GM12873 (cell line): ENCODE data around the gene SMO.

Experiments used
- CTCF ChIP-seq: IDR thresholded peaks from 2 replicates; pipeline ENCODE4 v1.5.1; 2012; ENCODE audit warnings: low read depth, mild to moderate bottlenecking, moderate library complexity, low read length, control low read depth; ENCODE audit not compliant: insufficient read depth; ENCODE audit errors: missing control alignments

Gene SMO

DNA sequence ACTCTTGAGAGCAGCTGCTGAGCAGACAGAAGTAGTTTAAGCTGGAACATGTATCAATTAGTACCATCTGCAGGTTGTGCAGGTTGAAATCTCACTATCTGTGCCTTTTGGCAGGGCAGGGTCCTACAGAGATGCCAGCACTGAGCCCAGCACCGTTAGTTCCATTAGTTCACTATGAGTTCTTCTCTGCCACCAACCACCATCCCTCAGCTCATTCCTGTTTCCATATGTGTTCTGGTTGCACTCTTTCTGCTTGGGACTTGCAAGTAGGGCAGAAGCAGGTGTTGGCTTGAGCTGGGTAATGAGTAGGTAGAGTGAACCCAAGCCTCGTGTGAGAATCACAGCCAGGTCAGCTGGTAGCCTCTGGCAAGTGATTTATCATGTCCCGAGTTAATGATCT, 2.8 kb downstream of the SMO start:
- TF ChIP-seq CTCF: no peak

GRCh38 chr7:129193892-129194291, 5.5 kb downstream of the SMO start:
- TF ChIP-seq CTCF: no peak

DNA sequence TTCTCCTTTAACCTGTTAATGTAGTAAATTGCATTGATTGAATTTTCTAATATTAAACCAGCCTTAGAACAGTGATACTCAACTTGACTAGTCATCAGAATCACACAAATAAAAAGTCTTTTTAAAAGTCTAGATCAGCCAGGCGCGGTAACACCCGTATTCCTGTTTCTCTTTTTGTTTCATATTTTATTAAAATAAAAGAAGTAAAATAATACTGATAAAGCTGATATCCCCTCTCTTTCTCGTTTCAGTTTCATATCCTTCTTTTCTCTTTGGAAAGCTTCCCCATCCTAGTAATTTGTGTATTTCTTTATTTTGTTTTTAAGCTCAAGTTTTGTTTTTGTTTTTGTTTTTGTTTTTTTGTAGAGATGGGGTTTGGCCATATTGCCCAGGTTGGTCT, 9.3 kb downstream of the SMO start:
- no peak for TF ChIP-seq CTCF

DNA sequence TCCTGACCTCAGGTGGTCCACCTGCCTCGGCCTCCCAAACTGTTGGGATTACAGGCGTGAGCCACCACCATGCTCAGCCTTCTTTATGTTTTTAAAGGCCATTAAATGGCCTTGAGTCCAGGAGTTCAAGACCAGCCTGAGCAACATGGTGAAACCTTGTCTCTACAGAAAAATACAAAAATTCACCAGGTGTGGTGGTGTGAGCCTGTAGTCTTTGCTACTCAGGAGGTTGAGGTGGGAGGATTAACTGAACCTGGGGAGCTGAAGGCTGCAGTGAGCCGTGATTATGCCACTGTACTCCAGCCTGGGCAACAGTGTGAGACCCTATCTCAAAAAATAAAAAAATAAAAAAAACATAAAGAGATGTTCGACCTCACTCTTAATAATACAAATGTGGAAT, 11.0 kb downstream of the SMO start:
- TF ChIP-seq CTCF: no peak

DNA sequence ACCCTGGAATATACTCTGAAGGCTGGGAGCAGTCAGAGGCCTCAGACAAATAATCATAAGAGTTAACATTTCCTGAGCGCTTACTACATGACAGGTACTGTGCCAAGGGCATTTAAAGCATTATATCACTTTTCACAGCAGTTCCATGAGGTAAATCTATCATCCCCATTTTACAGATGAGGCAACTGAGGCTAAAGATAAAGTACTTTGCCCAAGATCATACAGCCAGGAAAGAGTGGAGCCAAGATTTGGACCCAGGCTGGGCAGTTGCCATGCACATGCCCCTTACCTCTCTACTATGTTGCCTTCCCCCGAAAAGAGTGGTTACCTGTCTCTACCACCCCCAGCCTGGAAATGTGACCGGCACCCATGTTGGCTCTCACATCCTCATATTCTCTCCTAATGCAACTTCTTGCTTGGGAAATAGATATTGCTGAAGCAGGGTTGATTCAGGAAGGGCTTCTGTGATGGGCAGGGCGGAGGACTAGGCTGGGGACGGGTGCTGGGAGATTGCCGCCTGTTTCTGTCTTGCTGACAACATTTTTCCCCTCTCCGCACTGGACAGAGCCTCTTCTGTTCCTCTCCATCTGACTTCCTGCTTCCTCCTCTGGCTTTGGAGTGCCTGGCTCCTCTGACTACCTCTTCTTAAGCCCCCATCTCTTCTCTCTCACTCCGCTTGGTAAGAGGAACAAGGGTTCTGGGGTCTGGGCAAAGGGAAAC, 13.8 kb downstream of the SMO start:
- TF ChIP-seq CTCF: no peak

GRCh38 chr7:129203050-129203741, 14.8 kb downstream of the SMO start:
- TF ChIP-seq CTCF: no peak

DNA sequence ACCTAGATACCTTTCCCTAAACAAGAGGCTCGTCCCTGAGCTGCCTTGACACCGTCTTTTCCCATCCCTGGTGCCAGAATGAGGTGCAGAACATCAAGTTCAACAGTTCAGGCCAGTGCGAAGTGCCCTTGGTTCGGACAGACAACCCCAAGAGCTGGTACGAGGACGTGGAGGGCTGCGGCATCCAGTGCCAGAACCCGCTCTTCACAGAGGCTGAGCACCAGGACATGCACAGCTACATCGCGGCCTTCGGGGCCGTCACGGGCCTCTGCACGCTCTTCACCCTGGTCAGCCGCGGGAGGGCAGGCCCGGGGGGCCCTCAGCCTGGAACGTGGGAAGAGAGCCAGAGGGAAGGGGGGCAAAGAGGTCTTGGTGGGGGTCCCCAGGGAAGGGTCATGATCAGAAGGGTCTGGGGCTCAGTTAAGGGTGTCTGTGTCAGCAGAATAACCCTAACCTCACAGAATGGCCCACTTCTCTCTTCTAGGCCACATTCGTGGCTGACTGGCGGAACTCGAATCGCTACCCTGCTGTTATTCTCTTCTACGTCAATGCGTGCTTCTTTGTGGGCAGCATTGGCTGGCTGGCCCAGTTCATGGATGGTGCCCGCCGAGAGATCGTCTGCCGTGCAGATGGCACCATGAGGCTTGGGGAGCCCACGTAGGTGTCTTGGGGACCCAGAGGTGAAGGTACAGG, 16.8 kb downstream of the SMO start:
- no peak for TF ChIP-seq CTCF
